ENCODE results near the gene GLYR1. TPM values are rescaled to one million over a fixed set of nuclear protein-coding genes. Genes with fewer than 3 reads are reported as not detected.

Gene GLYR1
- total RNA-seq, 4 donors from 2014 or later: 57.5 to 168 (median 66.9) TPM

- H3K36me3 ChIP-seq: peaks cover 0 to 92% (median 2%) of the 10 kb centered on the region in 3 donors
- no peak for TF ChIP-seq POLR2A (IDR thresholded peaks at IDR 0.05)
- no peak for TF ChIP-seq CTCF (IDR thresholded peaks at IDR 0.05)
- DNase-seq: no peak
Observed at GRCh38 chr16:4876646-4877379, 29.7 kb upstream of the GLYR1 start.

GRCh38 chr16:4874666-4875065 lies 27.6 kb upstream of the GLYR1 start:
- no peak for DNase-seq
- Histone ChIP-seq H3K4me1 (no peaks in the 10 kb centered on the region), H3K9me3 (no peaks in the 10 kb centered on the region), H3K27me3 (no peaks in the 10 kb centered on the region), H3K4me3 (no peak overlapping the region), H3K27ac (no peak overlapping the region), H3K36me3 (peaks cover 0 to 92% (median 0%) of the 10 kb centered on the region in 3 donors)
- TF ChIP-seq POLR2A (IDR thresholded peaks at IDR 0.05): no peak

More at GRCh38 chr16:4876646-4877379, 29.7 kb upstream of the GLYR1 start:
- no peaks in the 10 kb centered on the region for H3K4me1 ChIP-seq
- no peak overlapping the region for H3K4me3 ChIP-seq
- no peaks in the 10 kb centered on the region for H3K9me3 ChIP-seq
- H3K27me3 ChIP-seq: no peaks in the 10 kb centered on the region
- H3K27ac ChIP-seq: no peak overlapping the region

GRCh38 chr16:4873091-4873490 lies 26.0 kb upstream of the GLYR1 start:
- Histone ChIP-seq H3K4me3 (no peak overlapping the region), H3K9me3 (no peaks in the 10 kb centered on the region), H3K27ac (no peak overlapping the region), H3K36me3 (peaks cover 0 to 90% (median 0%) of the 10 kb centered on the region in 3 donors), H3K27me3 (no peaks in the 10 kb centered on the region), H3K4me1 (peaks cover 0 to 11% (median 0%) of the 10 kb centered on the region in 4 donors)
- no peak for DNase-seq
- TF ChIP-seq POLR2A (IDR thresholded peaks at IDR 0.05) (no peak), CTCF (IDR thresholded peaks at IDR 0.05) (no peak)

- Histone ChIP-seq H3K9me3 (no peaks in the 10 kb centered on the region), H3K27me3 (no peaks in the 10 kb centered on the region), H3K4me1 (peaks cover 0 to 18% (median 0%) of the 10 kb centered on the region in 4 donors), H3K27ac (no peak overlapping the region), H3K4me3 (no peak overlapping the region), H3K36me3 (peaks cover 0 to 73% (median 0%) of the 10 kb centered on the region in 3 donors)
- TF ChIP-seq POLR2A (IDR thresholded peaks at IDR 0.05) (no peak), CTCF (IDR thresholded peaks at IDR 0.05) (no peak)
- no peak for DNase-seq
Observed at GRCh38 chr16:4871071-4871470, 24.0 kb upstream of the GLYR1 start.

- H3K4me3 ChIP-seq: no peak overlapping the region
- H3K27me3 ChIP-seq: no peaks in the 10 kb centered on the region
- no peak overlapping the region for H3K27ac ChIP-seq
- TF ChIP-seq POLR2A (IDR thresholded peaks at IDR 0.05): no peak
- TF ChIP-seq CTCF (IDR thresholded peaks at IDR 0.05): no peak
- H3K9me3 ChIP-seq: no peaks in the 10 kb centered on the region
- DNase-seq: peak in 1 of 3 donors; percentile 33
- peaks cover 0 to 18% (median 0%) of the 10 kb centered on the region in 4 donors for H3K4me1 ChIP-seq
- peaks cover 0 to 69% (median 0%) of the 10 kb centered on the region in 3 donors for H3K36me3 ChIP-seq
Observed at GRCh38 chr16:4870138-4870671, 23.1 kb upstream of the GLYR1 start.

- Histone ChIP-seq H3K36me3 (peaks cover 0 to 62% (median 0%) of the 10 kb centered on the region in 3 donors), H3K4me3 (no peak overlapping the region), H3K9me3 (no peaks in the 10 kb centered on the region), H3K27ac (no peak overlapping the region), H3K27me3 (no peaks in the 10 kb centered on the region), H3K4me1 (peaks cover 0 to 18% (median 0%) of the 10 kb centered on the region in 4 donors)
- TF ChIP-seq POLR2A (IDR thresholded peaks at IDR 0.05) (no peak), CTCF (IDR thresholded peaks at IDR 0.05) (no peak)
- peak in 1 of 3 donors; percentile 42 for DNase-seq
Observed at GRCh38 chr16:4869147-4869805, 22.2 kb upstream of the GLYR1 start.

Measured in Peyer's patch (tissue), 4 donors.